ENCODE results near the gene KRTAP2-2. TPM values are rescaled to one million over a fixed set of nuclear protein-coding genes. Genes with fewer than 3 reads are reported as not detected.

Gene KRTAP2-2
- total RNA-seq, 1 donor: not detected

DNA sequence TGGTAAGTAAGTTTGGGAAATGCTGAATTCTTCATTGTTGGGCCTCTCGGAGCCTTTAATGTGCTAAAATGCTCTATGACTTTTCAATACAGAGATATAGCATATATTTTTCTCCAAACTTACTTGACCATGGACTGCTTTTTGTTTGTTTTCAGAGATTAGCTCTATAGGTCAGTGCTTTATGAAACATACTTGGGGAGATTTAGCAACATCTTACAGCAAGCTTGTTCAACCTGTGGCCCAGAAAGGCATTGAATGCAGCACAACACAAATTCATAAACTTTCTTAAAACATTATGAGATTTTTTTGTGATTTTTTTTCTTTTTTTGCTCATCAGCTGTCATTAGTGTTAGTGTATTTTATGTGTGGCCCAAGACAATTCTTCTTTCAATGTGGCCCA is 45.1 kb downstream of the KRTAP2-2 start:
- Histone ChIP-seq H3K4me1 (ENCODE audit: insufficient read depth, low read length) (no peaks in the 10 kb centered on the region), H3K27ac (ENCODE audit: low read depth, low read length) (no peak overlapping the region), H3K4me2 (ENCODE audit: insufficient read depth, low read length) (no peak overlapping the region), H3K79me2 (ENCODE audit: insufficient read depth, low read length) (no peaks in the 10 kb centered on the region), H3K4me3 (ENCODE audit: insufficient read depth, low read length) (no peak overlapping the region), H2AFZ (ENCODE audit: low read length) (no peak overlapping the region), H4K20me1 (ENCODE audit: insufficient read depth, low read length) (no peaks in the 10 kb centered on the region), H3K27me3 (ENCODE audit: insufficient read depth, low read length) (no peaks in the 10 kb centered on the region), H3K36me3 (ENCODE audit: insufficient read depth, low read length) (no peaks in the 10 kb centered on the region), H3K9me3 (ENCODE audit: low read depth, low read length) (no peaks in the 10 kb centered on the region)
- TF ChIP-seq, protein P1, sequence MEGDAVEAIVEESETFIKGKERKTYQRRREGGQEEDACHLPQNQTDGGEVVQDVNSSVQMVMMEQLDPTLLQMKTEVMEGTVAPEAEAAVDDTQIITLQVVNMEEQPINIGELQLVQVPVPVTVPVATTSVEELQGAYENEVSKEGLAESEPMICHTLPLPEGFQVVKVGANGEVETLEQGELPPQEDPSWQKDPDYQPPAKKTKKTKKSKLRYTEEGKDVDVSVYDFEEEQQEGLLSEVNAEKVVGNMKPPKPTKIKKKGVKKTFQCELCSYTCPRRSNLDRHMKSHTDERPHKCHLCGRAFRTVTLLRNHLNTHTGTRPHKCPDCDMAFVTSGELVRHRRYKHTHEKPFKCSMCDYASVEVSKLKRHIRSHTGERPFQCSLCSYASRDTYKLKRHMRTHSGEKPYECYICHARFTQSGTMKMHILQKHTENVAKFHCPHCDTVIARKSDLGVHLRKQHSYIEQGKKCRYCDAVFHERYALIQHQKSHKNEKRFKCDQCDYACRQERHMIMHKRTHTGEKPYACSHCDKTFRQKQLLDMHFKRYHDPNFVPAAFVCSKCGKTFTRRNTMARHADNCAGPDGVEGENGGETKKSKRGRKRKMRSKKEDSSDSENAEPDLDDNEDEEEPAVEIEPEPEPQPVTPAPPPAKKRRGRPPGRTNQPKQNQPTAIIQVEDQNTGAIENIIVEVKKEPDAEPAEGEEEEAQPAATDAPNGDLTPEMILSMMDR (IDR thresholded peaks at IDR 0.05; ENCODE audit: extremely low read depth, low read depth, low read length): no peak
- no peak for DNase-seq (ENCODE audit: insufficient read length, low spot score, missing footprints)

- TF ChIP-seq, protein P1 (IDR thresholded peaks at IDR 0.05; ENCODE audit: extremely low read depth, low read depth, low read length): no peak
- no peaks in the 10 kb centered on the region for H3K4me1 ChIP-seq (ENCODE audit: insufficient read depth, low read length)
- H3K79me2 ChIP-seq (ENCODE audit: insufficient read depth, low read length): no peaks in the 10 kb centered on the region
- DNase-seq (ENCODE audit: insufficient read length, low spot score, missing footprints): no peak
- no peaks in the 10 kb centered on the region for H3K36me3 ChIP-seq (ENCODE audit: insufficient read depth, low read length)
- no peaks in the 10 kb centered on the region for H4K20me1 ChIP-seq (ENCODE audit: insufficient read depth, low read length)
- no peaks in the 10 kb centered on the region for H3K9me3 ChIP-seq (ENCODE audit: low read depth, low read length)
- H3K27me3 ChIP-seq (ENCODE audit: insufficient read depth, low read length): no peaks in the 10 kb centered on the region
- H3K27ac ChIP-seq (ENCODE audit: low read depth, low read length): no peak overlapping the region
- no peak overlapping the region for H3K4me2 ChIP-seq (ENCODE audit: insufficient read depth, low read length)
- no peak overlapping the region for H3K4me3 ChIP-seq (ENCODE audit: insufficient read depth, low read length)
- H2AFZ ChIP-seq (ENCODE audit: low read length): no peak overlapping the region
These were observed 45.7 kb downstream of the KRTAP2-2 start for GRCh38 chr17:41009301-41009760.

- Histone ChIP-seq H2AFZ (ENCODE audit: low read length) (no peak within 1 kb of the TSS), H3K27ac (ENCODE audit: low read depth, low read length) (no peak within 1 kb of the TSS), H4K20me1 (ENCODE audit: insufficient read depth, low read length) (no peaks in the 10 kb centered on the region), H3K9me3 (ENCODE audit: low read depth, low read length) (no peaks in the 10 kb centered on the region), H3K4me2 (ENCODE audit: insufficient read depth, low read length) (no peak within 1 kb of the TSS), H3K4me1 (ENCODE audit: insufficient read depth, low read length) (no peaks in the 10 kb centered on the region), H3K27me3 (ENCODE audit: insufficient read depth, low read length) (no peaks in the 10 kb centered on the region), H3K36me3 (ENCODE audit: insufficient read depth, low read length) (no peaks in the 10 kb centered on the region), H3K4me3 (ENCODE audit: insufficient read depth, low read length) (no peak within 1 kb of the TSS), H3K79me2 (ENCODE audit: insufficient read depth, low read length) (no peaks in the 10 kb centered on the region)
- TF ChIP-seq, protein P1 (IDR thresholded peaks at IDR 0.05; ENCODE audit: extremely low read depth, low read depth, low read length): no peak
- DNase-seq (ENCODE audit: insufficient read length, low spot score, missing footprints): no peak
These were observed 46.2 kb downstream of the KRTAP2-2 start, which contains the start of gene KRTAP3-1 for GRCh38 chr17:41008811-41009210. Gene KRTAP3-1, minus strand, starts transcription at chr17:41009128. Its CDS starts 54 bp downstream, at chr17:41009074.

Small RNA genes lying within 50 kb of the gene (small RNA-seq; reads per million reads assigned to genes)
- gene KRTAP3-4P: not detected

Other genes starting within 250 kb of the KRTAP2-2 start
- gene KRT10, start 232.6 kb downstream of the KRTAP2-2 start, total RNA-seq: 2.2 and 2.4 TPM in 2 replicates
- gene KRT12, start 188.0 kb downstream of the KRTAP2-2 start, total RNA-seq: not detected in 2 replicates
- not detected in 2 replicates for gene KRT20, start 170.0 kb downstream of the KRTAP2-2 start, total RNA-seq
- 0.36 and 0.59 TPM in 2 replicates for gene KRT23, start 117.6 kb downstream of the KRTAP2-2 start, total RNA-seq
- 0.36 TPM in 1 of 2 replicates, not detected in the other for gene KRT39, start 88.3 kb downstream of the KRTAP2-2 start, total RNA-seq
- under 0.01 TPM in 1 of 2 replicates, not detected in the other for gene KRT40, start 70.9 kb downstream of the KRTAP2-2 start, total RNA-seq
- not detected in 2 replicates for gene KRTAP3-3, start 61.1 kb downstream of the KRTAP2-2 start, total RNA-seq
- gene KRTAP3-2, start 55.3 kb downstream of the KRTAP2-2 start, total RNA-seq: not detected in 2 replicates
- gene KRTAP3-1, start 46.1 kb downstream of the KRTAP2-2 start, total RNA-seq: not detected in 2 replicates
- gene KRTAP1-5, start 28.0 kb downstream of the KRTAP2-2 start, total RNA-seq: 25.0 and 31.8 TPM in 2 replicates
- gene KRTAP1-4, start 25.0 kb downstream of the KRTAP2-2 start, total RNA-seq: not detected in 2 replicates
- not detected in 2 replicates for gene KRTAP1-3, start 20.4 kb downstream of the KRTAP2-2 start, total RNA-seq
- 2.2 and 2.4 TPM in 2 replicates for gene KRTAP1-1, start 13.8 kb downstream of the KRTAP2-2 start, total RNA-seq
- gene KRTAP2-1, start 7.9 kb downstream of the KRTAP2-2 start, total RNA-seq: not detected in 2 replicates
- gene KRTAP2-3, start 4.9 kb upstream of the KRTAP2-2 start, total RNA-seq: 0.29 TPM in 1 of 2 replicates, not detected in the other
- gene KRTAP2-4, start 10.6 kb upstream of the KRTAP2-2 start, total RNA-seq: not detected in 2 replicates
- under 0.01 and 0.72 TPM in 2 replicates for gene KRTAP4-7, start 28.9 kb upstream of the KRTAP2-2 start, total RNA-seq
- gene KRTAP4-8, start 42.9 kb upstream of the KRTAP2-2 start, total RNA-seq: not detected in 2 replicates
- gene KRTAP4-16, start 47.0 kb upstream of the KRTAP2-2 start, total RNA-seq: not detected in 2 replicates
- not detected in 2 replicates for gene KRTAP4-9, start 50.2 kb upstream of the KRTAP2-2 start, total RNA-seq
- not detected in 2 replicates for gene KRTAP4-11, start 63.1 kb upstream of the KRTAP2-2 start, total RNA-seq
- gene KRTAP4-12, start 69.0 kb upstream of the KRTAP2-2 start, total RNA-seq: not detected in 2 replicates
- gene KRTAP4-6, start 85.3 kb upstream of the KRTAP2-2 start, total RNA-seq: not detected in 2 replicates
- not detected in 2 replicates for gene KRTAP4-5, start 94.6 kb upstream of the KRTAP2-2 start, total RNA-seq
- not detected in 2 replicates for gene KRTAP4-4, start 105.5 kb upstream of the KRTAP2-2 start, total RNA-seq
- gene KRTAP4-3, start 113.0 kb upstream of the KRTAP2-2 start, total RNA-seq: not detected in 2 replicates
- gene KRTAP4-2, start 123.0 kb upstream of the KRTAP2-2 start, total RNA-seq: not detected in 2 replicates
- not detected in 2 replicates for gene KRTAP4-1, start 129.7 kb upstream of the KRTAP2-2 start, total RNA-seq
- not detected in 2 replicates for gene KRTAP9-1, start 134.7 kb upstream of the KRTAP2-2 start, total RNA-seq
- gene KRTAP9-2, start 171.4 kb upstream of the KRTAP2-2 start, total RNA-seq: not detected in 2 replicates
- gene KRTAP9-3, start 177.2 kb upstream of the KRTAP2-2 start, total RNA-seq: not detected in 2 replicates
- gene KRTAP9-8, start 182.8 kb upstream of the KRTAP2-2 start, total RNA-seq: not detected in 2 replicates
- gene KRTAP9-4, start 194.5 kb upstream of the KRTAP2-2 start, total RNA-seq: not detected in 2 replicates
- gene KRTAP9-9, start 200.2 kb upstream of the KRTAP2-2 start, total RNA-seq: not detected in 2 replicates
- not detected in 2 replicates for gene KRTAP9-6, start 210.1 kb upstream of the KRTAP2-2 start, total RNA-seq
- not detected in 2 replicates for gene KRTAP9-7, start 220.5 kb upstream of the KRTAP2-2 start, total RNA-seq
- not detected in 2 replicates for gene KRTAP29-1, start 247.6 kb upstream of the KRTAP2-2 start, total RNA-seq